HG03432 (cell line): ENCODE measurements around the gene MDM2.
"Not testable (repeated sequence)": the region's sequence is repeated elsewhere in the genome, so short reads cannot be mapped to it uniquely, and the experiment has no call there.

ENCODE experiments used
- ATAC-seq: cut with Tn5 transposase; IDR thresholded peaks from one replicate; pipeline ENCODE4 v1.9.1; 2021; ENCODE audit warnings: mild to moderate bottlenecking, moderate library complexity; ENCODE audit not compliant: unreplicated experiment

MDM2 gene

GRCh38 chr12:68785358-68785757, 22.6 kb upstream of the MDM2 start:
- no peak for ATAC-seq

DNA sequence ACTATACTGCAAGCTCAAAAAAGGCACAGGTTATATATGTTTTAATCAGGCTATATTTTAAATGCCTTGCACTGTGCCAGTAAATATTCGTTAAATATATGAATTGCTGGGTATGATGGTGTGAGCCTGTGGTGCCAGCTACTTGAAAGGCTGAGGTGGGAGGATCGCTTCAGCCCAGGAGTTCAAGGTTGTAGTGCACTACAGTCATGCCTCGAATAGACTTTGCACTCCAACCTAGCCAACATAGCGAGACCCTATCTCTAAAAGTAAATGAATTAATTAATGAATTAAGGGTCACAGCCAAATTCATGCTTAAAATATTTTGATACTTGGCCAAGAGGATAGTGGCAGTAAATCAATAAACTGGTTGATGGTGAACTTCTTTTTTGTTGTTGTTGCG, 22.2 kb upstream of the MDM2 start:
- no peak for ATAC-seq

GRCh38 chr12:68786929-68787328, 21.0 kb upstream of the MDM2 start:
- ATAC-seq = no peak

GRCh38 chr12:68788554-68789143, 19.3 kb upstream of the MDM2 start:
- no peak for ATAC-seq

- ATAC-seq = no peak
Observed at GRCh38 chr12:68789144-68789878, 18.7 kb upstream of the MDM2 start.

DNA sequence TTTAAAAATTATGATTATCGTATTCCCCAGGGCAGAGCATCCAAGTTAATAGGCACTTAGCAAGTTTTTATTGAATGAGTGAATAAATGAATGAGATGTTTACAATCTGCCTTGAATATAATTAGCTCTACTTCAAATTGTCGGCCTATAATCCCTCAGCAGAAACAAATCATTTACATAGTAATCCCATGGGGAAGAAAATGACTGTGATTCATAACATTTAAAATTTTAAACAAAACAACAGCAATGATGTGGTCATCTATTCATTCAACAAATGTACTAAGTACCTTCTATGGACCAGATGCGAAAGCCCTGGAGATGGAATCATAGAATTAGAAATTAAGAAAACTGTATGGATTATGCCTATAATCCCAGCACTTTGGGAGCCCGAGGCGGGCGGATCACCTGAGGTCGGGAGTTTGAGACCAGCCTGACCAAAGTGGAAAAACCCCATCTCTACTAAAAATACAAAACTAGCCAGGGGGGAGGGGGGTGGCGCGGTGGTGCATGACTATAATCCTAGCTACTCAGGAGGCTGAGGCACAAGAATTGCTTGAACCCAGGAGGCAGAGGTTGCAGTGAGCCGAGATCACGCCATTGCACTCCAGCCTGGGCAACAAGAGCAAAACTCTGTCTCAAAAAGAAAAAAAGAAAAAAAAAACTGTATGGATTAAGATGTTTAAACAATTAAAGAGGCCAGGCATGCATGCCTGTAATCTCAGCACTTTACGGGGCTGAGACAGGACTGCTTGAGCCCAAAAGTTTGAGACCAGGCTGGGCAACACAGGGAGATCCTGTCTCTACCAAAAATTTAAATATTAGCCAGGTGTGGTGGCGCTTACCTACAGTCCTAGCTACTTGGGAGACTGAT, 17.7 kb upstream of the MDM2 start:
- ATAC-seq = no peak

DNA sequence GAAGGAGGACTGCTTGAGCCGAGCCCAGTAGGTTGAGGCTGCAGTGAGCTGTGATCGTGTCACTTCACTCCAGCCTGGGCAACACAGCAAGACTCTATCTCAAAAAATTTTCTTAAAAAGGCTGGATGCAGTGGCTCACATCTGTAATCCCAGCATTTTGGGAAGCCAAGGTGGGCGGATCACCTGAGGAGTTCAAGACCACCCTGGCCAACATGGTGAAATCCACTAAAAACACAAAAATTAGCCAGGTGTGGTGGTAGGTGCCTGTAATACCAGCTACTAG, 17.1 kb upstream of the MDM2 start:
- no peak for ATAC-seq

GRCh38 chr12:68791897-68792481, 16.0 kb upstream of the MDM2 start:
- ATAC-seq = no peak

DNA sequence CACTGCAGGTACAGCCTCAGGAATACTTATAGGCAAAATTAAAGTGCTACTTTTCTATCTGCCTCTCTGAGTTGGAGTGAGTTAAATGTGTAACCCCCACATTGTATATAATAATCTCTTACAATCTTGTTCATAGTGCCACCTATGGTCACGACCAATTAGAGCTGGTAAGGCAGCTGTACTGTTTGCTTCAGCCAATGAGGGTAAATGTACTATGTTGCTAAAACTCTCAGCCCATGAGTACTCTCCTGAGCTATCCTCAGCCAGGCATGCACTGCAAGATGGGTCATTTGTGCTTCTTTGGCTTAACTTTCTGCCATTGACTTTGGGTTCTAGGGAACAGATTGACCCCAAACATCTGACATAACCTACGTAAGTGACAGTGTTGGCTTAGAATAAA, 15.0 kb upstream of the MDM2 start:
- peak; percentile 93 for ATAC-seq

DNA sequence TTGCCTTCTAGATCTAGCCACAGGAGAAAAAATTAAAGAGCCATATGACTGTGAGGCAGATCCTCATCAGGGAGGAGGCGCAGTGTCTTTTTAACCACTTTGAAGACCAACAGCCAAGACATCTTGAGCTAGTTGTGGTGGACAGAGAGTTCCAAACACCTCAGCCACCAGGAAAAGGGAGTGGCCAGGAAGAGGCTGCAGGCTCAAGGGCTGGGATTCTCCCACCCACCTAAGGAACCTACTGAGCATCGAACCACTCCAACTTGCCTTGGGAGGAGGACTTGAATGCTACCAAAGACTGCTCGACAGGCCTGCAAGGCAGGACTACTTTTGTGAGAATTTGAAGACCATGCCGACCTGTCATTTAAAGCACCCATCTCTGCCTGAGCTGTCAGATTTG, 14.5 kb upstream of the MDM2 start:
- no peak for ATAC-seq

- ATAC-seq = no peak
Observed at GRCh38 chr12:68793975-68794652, 13.9 kb upstream of the MDM2 start.

GRCh38 chr12:68794653-68795251, 13.2 kb upstream of the MDM2 start:
- ATAC-seq = no peak

- ATAC-seq = no peak
Observed at GRCh38 chr12:68796399-68796798, 11.6 kb upstream of the MDM2 start.

GRCh38 chr12:68798882-68799234, 9.1 kb upstream of the MDM2 start:
- no peak for ATAC-seq

- no peak for ATAC-seq
Observed at GRCh38 chr12:68800294-68800693, 7.7 kb upstream of the MDM2 start.

DNA sequence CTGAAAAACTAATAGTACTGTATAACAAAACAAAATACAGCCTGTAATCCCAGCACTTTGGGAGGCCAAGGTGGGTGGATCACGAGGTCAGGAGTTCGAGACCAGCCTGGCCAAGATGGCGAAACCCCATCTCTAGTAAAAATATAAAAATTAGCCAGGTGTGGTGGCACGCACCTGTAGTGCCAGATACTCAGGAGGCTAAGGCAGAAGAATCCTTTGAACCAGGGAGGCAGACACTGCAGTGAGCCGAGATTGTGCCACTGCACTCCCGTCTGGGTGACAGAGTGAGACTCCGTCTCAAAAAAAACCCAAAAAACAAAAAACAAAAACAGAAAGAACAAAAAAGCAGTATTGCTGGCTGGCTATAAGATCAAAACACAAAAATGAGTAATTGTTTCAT, 6.9 kb upstream of the MDM2 start:
- not testable (repeated sequence) for ATAC-seq

DNA sequence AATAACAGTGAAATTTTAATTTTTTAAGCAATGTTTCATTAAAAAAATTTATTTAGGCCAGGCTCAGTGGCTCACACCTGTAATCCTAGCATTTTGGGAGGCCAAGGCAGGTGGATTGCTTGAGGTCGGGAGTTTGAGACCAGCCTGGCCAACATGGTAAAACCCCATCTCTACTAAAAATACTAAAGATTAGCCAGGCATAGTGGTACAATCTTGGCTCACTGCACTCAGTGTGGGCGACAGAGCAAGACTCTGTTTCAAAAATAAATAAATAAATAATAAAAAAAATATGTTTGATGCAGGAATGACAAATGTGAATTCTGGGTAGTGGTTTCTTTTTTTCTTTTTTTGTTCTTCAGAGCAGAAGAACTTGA, 5.6 kb upstream of the MDM2 start:
- ATAC-seq = peak; percentile 26

DNA sequence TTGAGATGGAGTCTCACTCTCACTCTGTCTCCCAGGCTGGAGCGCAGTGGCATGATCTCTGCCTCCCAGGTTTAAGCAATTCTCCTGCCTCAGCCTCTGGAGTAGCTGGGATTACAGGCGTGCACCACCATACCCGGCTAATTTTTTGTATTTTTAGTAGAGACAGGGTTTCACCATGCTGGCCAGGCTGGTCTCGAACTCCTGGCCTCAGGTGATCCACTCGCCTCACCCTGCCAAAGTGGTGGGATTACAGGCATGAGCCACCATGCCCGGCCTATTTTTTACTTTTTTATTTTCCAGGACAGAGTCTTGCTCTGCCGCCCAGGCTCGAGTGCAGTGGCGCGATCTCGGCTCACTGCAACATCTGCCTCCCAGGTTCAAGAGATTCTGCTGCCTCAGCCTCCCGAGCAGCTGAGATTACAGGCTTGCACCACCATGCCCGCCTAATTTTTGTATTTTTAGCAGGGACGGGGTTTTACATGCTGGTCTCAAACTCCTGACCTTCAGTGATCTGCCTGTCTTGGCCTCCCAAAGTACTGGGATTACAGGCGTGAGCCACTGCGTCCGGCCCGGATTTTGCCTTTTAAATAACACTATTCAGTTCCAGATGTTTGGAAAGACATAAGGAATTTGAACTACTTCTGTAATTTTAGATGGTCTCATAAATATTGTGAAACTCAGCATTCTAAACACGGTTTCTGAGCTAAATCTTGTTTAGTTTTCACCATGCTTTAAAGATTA, 4.9 kb upstream of the MDM2 start:
- not testable (repeated sequence) for ATAC-seq

GRCh38 chr12:68803948-68804656, 3.9 kb upstream of the MDM2 start:
- no peak for ATAC-seq
